T-helper 17 cell (primary cell): Measurements from ENCODE around the gene ZNF768. TPM values are rescaled to one million over a fixed set of nuclear protein-coding genes. Genes with fewer than 3 reads are reported as not detected.
A peak's percentile ranks its signal among the peaks of the same experiment; 100 is the strongest.
"Not testable (repeated sequence)": the region's sequence is repeated elsewhere in the genome, so short reads cannot be mapped to it uniquely, and the experiment has no call there.

Source experiments
- ATAC-seq: fragments of 150-1000 bp; cut with Tn5 transposase; 2 replicates; pipeline ENCODE4 v1.10.0; 2021; ENCODE audit warnings: mild to moderate bottlenecking, moderate library complexity
- DNase-seq, 3 donors: peaks; one replicate each; pipeline versions ENCODE4 v3.0.0 to v3.0.0-alpha.2; 2020 to 2021
- H3K9me3 ChIP-seq: one replicate; pipeline ENCODE4 v1.7.0; 2013; ENCODE audit warnings: low read length, mild to moderate bottlenecking; ENCODE audit not compliant: control insufficient read depth, poor library complexity, severe bottlenecking
- H3K27ac Mint-ChIP-seq: one replicate; pipeline ENCODE4 v1.8.0; 2022; ENCODE audit warnings: mild to moderate bottlenecking, moderate library complexity, mixed read lengths
- H3K27me3 Mint-ChIP-seq: one replicate; pipeline ENCODE4 v1.8.0; 2022; ENCODE audit warnings: mixed read lengths
- H3K36me3 Mint-ChIP-seq: one replicate; pipeline ENCODE4 v1.8.0; 2022; ENCODE audit warnings: low read depth, mixed read lengths
- H3K4me1 Mint-ChIP-seq: one replicate; pipeline ENCODE4 v1.8.0; 2022; ENCODE audit warnings: mild to moderate bottlenecking, mixed read lengths
- H3K4me3 Mint-ChIP-seq: one replicate; pipeline ENCODE4 v1.8.0; 2022; ENCODE audit warnings: mild to moderate bottlenecking, moderate library complexity, mixed read lengths
- total RNA-seq, 4 donors: library from RNA in 2 of 4; stranded (reverse) in 2 of 4; gene quantifications; one replicate each; pipeline ENCODE4 v1.2.3 and lab custom pipeline; 2022 to 2026

The ZNF768 gene
- total RNA-seq, 2 donors from 2014 or later, result 5.1 to 5.3 TPM

DNA sequence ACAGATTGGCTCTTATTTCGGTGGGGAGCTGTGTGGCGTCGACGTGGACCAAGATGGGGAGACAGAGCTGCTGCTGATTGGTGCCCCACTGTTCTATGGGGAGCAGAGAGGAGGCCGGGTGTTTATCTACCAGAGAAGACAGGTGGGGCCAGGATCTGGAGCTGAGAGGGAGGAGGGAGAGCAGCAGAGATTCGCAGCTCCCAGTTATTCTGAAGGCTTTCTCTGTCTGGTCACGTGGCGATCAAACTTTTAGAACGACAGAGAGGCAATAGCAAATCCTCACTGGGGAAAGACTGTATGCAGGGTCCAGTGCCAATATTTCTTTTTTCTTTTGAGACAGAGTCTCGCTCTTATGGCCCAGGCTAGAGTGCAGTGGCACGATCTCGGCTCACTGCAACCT lies 31.7 kb downstream of the ZNF768 start:
- H3K27me3 Mint-ChIP-seq, result no peaks in the 10 kb centered on the region
- peak overlapping the region; percentile 62 for H3K27ac Mint-ChIP-seq
- DNase-seq (no peak), ATAC-seq (no peak)
- no peak overlapping the region for H3K4me3 Mint-ChIP-seq
- peaks cover 6% of the 10 kb centered on the region for H3K36me3 Mint-ChIP-seq
- H3K9me3 ChIP-seq, result no peaks in the 10 kb centered on the region
- H3K4me1 Mint-ChIP-seq, result peaks cover 16% of the 10 kb centered on the region

DNA sequence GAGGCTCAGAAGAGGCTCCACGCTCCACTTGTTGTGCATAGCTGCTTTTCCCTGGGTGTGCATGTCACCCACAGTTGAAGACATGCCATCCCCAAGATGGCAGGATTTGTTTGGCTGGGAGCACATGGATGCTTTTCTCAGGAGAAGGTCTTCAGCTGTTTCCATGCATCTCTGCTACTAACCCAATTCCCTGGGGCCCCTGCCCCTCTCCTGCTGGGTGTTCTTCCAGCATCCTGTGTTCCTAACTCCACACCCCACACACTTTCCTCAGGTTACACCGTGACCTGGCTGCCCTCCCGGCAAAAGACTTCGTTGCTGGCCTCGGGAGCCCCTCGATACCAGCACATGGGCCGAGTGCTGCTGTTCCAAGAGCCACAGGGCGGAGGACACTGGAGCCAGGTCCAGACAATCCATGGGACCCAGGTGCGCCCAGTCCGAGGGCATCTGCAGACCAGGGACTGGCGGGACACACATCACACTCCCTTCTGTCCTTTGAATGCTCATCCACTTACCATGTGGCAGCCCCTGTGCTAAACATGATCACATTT lies 32.4 kb downstream of the ZNF768 start:
- Mint-ChIP-seq H3K36me3 (peaks cover 4% of the 10 kb centered on the region), H3K27me3 (no peaks in the 10 kb centered on the region), H3K4me3 (no peak overlapping the region), H3K4me1 (peaks cover 13% of the 10 kb centered on the region), H3K27ac (peak overlapping the region; percentile 62)
- ATAC-seq (no peak), DNase-seq (no peak)
- no peaks in the 10 kb centered on the region for H3K9me3 ChIP-seq

DNA sequence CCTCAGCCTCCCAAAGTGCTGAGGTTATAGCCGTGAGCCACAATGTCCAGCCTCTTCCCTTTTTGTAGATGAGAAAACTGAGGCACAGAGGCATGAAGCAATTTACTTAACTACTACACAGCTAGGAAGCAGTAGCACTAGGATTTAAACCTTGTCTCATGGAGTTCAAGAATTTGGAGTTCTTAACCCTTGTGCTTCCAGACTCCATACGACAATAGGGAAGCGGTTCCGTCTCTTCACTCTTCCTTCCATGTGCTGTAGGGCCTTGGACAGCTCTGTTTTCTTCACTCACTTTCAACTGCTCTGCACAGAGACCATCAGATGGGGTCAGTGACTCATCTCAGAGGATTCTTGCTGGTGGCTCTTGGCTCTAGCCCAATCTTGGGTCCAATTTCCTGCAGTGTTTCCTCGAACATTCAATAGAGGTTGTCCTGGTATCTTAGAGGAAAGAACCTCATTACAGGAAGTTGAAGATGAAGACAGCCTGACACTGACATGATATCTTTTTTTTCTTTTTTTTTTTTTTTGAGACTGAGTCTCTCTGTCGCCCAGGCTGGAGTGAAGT lies 34.5 kb downstream of the ZNF768 start:
- Mint-ChIP-seq H3K4me3 (no peak overlapping the region), H3K4me1 (peaks cover 19% of the 10 kb centered on the region), H3K27me3 (no peaks in the 10 kb centered on the region), H3K27ac (no peak overlapping the region), H3K36me3 (peaks cover 4% of the 10 kb centered on the region)
- no peaks in the 10 kb centered on the region for H3K9me3 ChIP-seq
- ATAC-seq (no peak), DNase-seq (no peak)

DNA sequence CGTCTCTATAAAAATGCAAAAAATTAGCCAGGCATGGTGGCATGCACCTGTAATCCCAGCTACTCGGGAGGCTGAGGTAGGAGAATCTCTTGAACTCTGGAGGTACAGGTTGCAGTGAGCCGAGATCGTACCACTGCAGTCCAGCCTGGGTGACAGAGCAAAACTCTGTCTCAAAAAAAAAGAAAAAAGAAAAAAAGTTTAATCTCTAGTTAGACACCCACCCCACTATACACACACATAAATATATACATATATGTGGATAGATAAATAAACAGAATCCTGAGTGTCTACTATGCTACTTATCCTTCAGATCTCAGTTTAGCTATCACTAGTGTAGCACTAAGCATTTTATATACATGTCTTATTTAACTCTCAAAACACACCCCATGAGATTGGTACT lies 35.1 kb downstream of the ZNF768 start:
- Mint-ChIP-seq H3K4me1 (peaks cover 21% of the 10 kb centered on the region), H3K36me3 (peaks cover 5% of the 10 kb centered on the region)

DNA sequence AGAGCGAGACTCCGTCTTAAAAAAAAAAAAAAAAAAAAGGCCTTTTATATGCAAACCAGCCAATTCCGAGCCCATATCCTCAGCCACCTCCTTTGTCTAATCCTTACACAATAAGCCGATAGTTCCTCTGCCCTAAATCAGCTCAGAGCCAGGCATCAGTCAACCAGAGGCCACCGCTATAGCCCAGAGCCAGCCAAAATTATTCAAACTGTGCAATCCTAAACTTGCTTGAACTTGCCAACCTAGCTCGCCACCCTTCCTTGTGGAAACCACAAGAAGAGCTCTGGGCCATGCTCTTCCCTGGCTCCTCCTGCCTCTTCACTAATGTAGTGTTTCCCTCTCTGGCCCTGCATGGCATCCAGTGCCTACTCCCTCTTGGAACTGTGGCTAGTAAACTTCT lies 36.2 kb downstream of the ZNF768 start:
- no peak overlapping the region for H3K27ac Mint-ChIP-seq
- no peak for DNase-seq
- peaks cover 4% of the 10 kb centered on the region for H3K36me3 Mint-ChIP-seq
- peaks cover 24% of the 10 kb centered on the region for H3K4me1 Mint-ChIP-seq
- no peaks in the 10 kb centered on the region for H3K9me3 ChIP-seq
- no peak overlapping the region for H3K4me3 Mint-ChIP-seq
- no peak for ATAC-seq
- H3K27me3 Mint-ChIP-seq, result no peaks in the 10 kb centered on the region

More for the DNA sequence above, 35.1 kb downstream of the ZNF768 start:
- no peak for DNase-seq
- Mint-ChIP-seq H3K27me3 (no peaks in the 10 kb centered on the region), H3K4me3 (peak overlapping the region; percentile 36), H3K27ac (peak overlapping the region; percentile 32)
- no peaks in the 10 kb centered on the region for H3K9me3 ChIP-seq
- no peak for ATAC-seq

DNA sequence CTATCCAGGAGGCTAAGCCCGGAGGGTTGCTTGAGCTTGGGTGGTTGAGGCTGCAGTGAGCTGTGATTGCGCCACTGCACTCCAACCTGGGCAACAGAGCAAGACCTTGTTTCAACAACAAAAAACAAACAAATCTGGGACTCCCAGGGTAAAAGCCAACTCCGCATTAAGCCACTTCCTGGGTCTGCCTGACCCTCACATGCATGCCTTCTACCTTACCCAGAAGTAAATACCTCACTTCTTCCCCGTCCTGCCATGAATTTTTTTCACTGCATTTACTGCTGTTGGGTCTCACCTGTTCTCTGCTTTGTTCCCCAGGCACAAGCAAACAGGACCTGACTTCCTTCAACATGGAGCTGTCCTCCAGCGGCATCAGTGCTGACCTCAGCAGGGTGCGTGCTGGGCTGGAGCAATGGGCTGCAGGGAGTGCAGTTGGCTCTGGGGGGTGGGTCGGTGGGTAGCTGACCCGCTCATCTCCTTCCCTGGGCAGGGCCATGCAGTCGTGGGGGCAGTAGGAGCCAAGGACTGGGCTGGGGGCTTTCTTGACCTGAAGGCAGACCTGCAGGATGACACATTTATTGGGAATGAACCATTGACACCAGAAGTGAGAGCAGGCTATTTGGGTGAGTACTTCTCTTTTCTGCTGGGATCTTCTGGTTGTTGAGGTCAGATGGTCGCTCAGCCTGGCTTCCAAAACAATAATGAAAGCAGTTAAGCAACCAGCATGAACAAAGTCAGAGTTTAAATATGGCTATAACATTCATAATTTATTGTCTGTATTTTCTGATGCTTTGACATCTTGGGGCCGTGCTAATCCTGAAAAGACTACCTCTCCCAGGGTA lies 37.4 kb downstream of the ZNF768 start:
- Mint-ChIP-seq H3K27me3 (no peaks in the 10 kb centered on the region), H3K27ac (no peak overlapping the region), H3K36me3 (peaks cover 4% of the 10 kb centered on the region), H3K4me1 (peaks cover 20% of the 10 kb centered on the region), H3K4me3 (no peak overlapping the region)
- no peak for ATAC-seq
- DNase-seq, result no peak
- no peaks in the 10 kb centered on the region for H3K9me3 ChIP-seq

DNA sequence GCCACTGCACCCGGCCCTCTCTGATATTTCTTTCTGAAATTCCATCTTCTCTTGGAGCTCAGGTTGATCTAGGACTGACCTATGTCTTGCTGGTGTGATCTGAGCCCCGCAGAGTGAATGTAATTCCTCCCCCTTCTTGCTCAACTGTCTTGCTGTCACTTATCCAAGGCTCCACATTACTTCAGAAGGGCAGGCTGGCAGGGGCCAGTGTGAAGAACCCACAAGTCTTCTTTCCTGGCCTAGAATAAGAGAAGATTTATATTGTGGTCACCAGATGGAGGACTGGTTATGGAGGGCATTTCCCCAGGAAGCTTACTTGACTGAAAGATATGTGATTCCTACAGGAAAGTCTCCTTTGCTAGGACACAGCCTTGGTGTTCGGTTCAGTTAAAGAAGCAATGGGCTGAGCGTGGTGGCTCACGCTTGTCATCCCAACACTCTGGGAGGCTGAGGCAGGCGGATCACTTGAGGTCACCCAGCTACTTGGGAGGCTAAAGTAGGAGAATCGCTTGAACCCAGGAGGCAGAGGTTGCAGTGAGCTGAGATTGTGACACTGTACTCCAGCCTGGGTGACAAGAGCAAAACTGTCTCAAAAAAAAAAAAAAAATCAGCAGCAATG lies 40.4 kb downstream of the ZNF768 start:
- no peaks in the 10 kb centered on the region for H3K27me3 Mint-ChIP-seq
- peaks cover 20% of the 10 kb centered on the region for H3K4me1 Mint-ChIP-seq
- DNase-seq (no peak), ATAC-seq (no peak)
- H3K36me3 Mint-ChIP-seq, result peaks cover 7% of the 10 kb centered on the region
- no peak overlapping the region for H3K4me3 Mint-ChIP-seq
- no peaks in the 10 kb centered on the region for H3K9me3 ChIP-seq
- peak overlapping the region; percentile 67 for H3K27ac Mint-ChIP-seq

DNA sequence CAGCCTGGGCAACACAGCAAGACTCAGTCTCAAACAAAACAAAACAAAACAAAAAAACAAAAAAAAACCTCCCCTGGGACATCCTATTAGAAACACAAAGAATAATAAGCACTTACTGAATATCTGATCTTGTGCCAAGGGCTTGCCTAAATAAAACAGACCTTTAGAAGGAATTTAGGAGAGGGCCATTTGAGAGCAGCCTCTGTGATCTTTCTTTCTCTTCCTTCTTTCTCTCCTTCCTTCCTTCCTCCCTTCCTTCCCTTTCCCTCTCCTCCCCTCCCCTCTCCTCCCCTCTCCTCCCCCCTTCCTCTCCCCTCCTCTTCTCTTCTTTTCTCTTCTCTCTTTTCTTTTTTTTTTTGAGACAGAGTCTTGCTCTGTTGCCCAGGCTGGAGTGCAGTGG lies 41.5 kb downstream of the ZNF768 start:
- ATAC-seq (no peak), DNase-seq (no peak)
- no peak overlapping the region for H3K4me3 Mint-ChIP-seq
- no peaks in the 10 kb centered on the region for H3K9me3 ChIP-seq
- peaks cover 5% of the 10 kb centered on the region for H3K36me3 Mint-ChIP-seq
- peaks cover 21% of the 10 kb centered on the region for H3K4me1 Mint-ChIP-seq
- H3K27me3 Mint-ChIP-seq, result no peaks in the 10 kb centered on the region
- H3K27ac Mint-ChIP-seq, result peak overlapping the region; percentile 89

DNA sequence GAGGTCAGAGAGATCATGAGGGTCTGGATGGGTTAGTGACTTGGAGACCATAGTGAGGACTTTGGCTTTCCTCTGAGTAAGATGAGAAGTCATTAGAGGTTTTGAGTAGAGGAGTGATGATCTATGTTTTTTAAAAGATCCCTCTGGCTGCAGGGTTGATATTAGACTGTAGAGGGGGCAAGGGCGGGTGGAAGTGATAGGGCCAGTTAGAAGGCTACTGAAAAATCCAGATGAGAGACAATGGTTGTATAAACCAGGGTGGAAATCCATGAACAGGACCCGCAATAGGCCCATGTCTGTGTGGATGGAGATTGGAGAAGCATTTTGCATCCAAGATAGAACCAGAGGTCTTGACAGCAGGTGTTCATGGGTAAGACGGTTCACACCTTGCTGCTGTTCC lies 44.0 kb downstream of the ZNF768 start:
- Mint-ChIP-seq H3K36me3 (peaks cover 10% of the 10 kb centered on the region), H3K27ac (peak overlapping the region; percentile 56), H3K27me3 (no peaks in the 10 kb centered on the region), H3K4me1 (peaks cover 23% of the 10 kb centered on the region), H3K4me3 (no peak overlapping the region)
- peak; percentile 49 for ATAC-seq
- DNase-seq, result no peak
- no peaks in the 10 kb centered on the region for H3K9me3 ChIP-seq

DNA sequence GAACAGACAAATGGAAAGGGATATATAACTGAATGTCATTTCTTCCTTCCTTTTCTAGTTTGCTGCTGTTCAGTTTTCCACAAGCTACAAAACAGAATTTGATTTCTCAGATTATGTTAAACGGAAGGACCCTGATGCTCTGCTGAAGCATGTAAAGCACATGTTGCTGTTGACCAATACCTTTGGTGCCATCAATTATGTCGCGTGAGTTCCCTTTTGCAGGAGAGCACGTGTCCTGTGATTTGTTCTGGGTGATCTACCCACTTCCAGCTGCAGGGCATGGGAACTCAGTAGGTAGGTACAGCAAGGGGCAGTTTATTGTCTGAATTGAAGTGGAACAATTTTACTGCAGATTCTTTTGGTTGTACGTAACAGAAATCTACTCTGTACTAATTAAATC lies 45.0 kb downstream of the ZNF768 start:
- DNase-seq, result no peak
- no peak for ATAC-seq
- H3K27ac Mint-ChIP-seq, result peak overlapping the region; percentile 56
- H3K4me3 Mint-ChIP-seq, result no peak overlapping the region
- no peaks in the 10 kb centered on the region for H3K27me3 Mint-ChIP-seq
- no peaks in the 10 kb centered on the region for H3K9me3 ChIP-seq
- H3K36me3 Mint-ChIP-seq, result peaks cover 8% of the 10 kb centered on the region
- H3K4me1 Mint-ChIP-seq, result peaks cover 26% of the 10 kb centered on the region

DNA sequence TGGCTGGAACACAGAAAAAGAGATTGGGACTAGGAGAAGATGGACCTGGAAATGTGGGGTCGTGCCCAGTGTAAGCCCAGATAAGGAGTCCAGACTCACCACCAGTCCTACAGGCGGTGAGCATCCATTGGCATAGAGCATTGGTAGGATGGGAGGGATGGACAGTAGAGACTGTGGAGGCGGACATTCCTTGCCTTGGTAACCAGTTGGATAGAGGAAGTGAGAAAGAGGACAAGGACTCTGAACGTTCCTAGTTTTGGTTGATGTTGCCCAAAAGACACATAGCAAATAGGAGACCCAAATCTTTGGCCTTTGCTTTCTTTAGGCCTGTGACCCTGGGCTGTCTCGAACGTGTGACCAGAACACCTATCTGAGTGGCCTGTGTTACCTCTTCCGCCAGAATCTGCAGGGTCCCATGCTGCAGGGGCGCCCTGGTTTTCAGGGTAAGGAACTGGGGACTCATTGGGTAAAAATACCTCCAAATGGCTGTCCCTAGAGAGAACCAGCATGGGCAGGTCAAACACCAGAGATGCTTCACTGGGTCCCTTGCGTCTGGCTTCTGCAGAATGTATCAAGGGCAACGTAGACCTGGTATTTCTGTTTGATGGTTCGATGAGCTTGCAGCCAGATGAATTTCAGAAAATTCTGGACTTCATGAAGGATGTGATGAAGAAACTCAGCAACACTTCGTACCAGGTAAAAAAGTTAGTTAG lies 47.4 kb downstream of the ZNF768 start:
- Mint-ChIP-seq H3K4me1 (peaks cover 36% of the 10 kb centered on the region), H3K4me3 (peak overlapping the region; percentile 63), H3K36me3 (peaks cover 8% of the 10 kb centered on the region), H3K27me3 (no peaks in the 10 kb centered on the region), H3K27ac (no peak overlapping the region)
- DNase-seq (no peak), ATAC-seq (no peak)
- no peaks in the 10 kb centered on the region for H3K9me3 ChIP-seq

DNA sequence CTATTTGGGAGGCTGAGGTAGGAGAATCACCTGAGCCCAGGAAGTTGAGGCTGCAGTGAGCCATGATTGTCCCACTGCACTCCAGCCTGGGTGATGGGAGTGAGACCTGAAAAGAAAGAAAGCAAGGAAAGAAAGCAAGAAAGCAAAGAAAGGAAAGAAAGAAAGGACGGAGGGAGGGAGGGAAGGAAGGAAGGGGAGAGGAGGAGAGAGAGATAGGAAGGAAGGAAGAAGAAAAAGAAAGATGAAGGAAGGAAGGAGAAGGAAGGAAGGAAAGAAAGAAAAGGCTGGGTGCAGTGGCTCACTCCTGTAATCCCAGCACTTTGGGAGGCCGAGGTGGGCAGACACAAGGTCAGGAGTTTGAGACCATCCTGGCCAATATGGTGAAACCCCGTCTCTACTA lies 48.6 kb downstream of the ZNF768 start:
- not testable (repeated sequence) for H3K27me3 Mint-ChIP-seq, DNase-seq, ATAC-seq, H3K9me3 ChIP-seq, H3K36me3 Mint-ChIP-seq
- Mint-ChIP-seq H3K27ac (peak overlapping the region; percentile 96), H3K4me1 (peaks cover 41% of the 10 kb centered on the region), H3K4me3 (peak overlapping the region; percentile 16)

DNA sequence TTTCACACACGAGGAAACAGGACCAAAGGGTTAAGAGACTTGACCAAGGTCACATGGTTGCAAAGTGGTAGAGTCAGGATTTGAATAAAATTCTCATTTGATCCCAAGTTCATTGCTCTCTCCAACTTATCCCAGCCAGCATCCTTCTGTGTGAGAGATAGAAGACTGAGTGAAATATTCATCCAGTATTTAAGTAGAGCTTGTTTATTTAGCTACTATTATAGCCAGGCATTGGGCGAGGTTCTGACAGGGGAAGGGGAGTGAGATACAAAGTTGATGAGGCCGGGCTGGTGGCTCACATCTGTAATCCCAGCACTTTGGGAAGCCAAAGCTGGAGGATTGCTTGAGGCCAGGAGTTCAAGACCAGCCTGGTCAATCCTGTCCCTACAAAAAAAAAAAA lies 49.4 kb downstream of the ZNF768 start:
- Mint-ChIP-seq H3K4me1 (peaks cover 44% of the 10 kb centered on the region), H3K27me3 (no peaks in the 10 kb centered on the region), H3K36me3 (peaks cover 4% of the 10 kb centered on the region), H3K4me3 (no peak overlapping the region), H3K27ac (peak overlapping the region; percentile 96)
- ATAC-seq (no peak), DNase-seq (no peak)
- H3K9me3 ChIP-seq, result no peaks in the 10 kb centered on the region
